Stimulated activated CD8-positive, alpha-beta memory T cell treated with anti-CD3 and anti-CD28 coated beads, Interleukin-12 subunit alpha, Interleukin-12 subunit beta, amount 100 ng/mL, for 1 hour (primary cell): ENCODE measurements around the gene GAB2.
"Not testable (repeated sequence)": the region's sequence is repeated elsewhere in the genome, so short reads cannot be mapped to it uniquely, and the experiment has no call there.

ENCODE experiments used
- DNase-seq: peaks from one replicate; pipeline ENCODE4 v3.0.0-alpha.2; 2020; ENCODE audit warnings: low read depth

GAB2 gene

DNA sequence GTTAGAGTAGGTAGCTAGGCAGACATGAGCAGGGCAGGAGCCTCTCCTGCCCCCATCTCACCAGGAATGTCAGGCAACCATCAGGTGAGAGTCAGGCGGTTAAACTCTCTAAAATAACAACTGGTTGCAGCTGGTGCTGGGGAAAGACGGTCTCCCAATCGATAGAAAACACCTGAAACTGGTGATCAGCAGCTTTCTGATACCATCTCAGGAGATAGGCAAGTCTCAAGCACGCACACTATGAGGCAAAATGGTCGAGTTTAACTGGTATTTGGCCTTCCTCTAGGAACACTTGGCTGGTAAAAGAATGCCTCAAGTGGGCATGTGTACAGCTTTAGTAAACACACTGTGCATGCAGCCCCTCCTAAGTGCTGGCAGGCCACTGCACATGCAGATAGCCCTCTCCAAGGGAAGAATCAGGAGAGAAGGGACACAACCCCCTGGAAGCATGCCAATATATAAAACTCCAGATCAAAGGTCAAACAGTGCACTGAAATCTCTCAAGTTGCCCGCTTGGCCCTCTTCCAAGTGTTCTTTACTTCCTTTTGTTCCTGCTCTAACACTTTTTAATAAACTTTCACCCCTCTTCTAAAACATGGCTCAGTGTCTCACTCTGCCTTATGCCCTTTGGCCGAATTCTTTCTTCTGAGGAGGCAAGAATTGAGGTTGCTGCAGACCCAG is 140.2 kb downstream of the GAB2 start:
- DNase-seq: no peak

DNA sequence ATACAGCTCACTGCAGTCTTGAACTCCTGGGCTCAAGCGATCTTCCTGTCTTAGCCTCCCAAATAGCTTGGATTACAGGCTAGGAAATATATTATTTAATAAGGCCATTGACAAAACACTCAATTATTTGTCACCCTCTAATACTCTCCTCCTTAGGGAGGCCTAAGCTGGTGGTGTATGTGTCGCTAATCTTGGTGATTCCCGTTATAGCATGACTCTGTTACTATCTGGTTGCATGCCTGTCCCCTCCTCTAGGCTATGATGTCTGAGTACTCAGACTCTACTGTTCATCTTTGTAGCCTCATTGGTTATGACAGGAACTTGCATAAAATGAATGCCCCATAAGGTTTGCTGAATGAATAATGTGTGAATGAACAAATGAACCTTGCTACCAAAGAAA is 141.3 kb downstream of the GAB2 start:
- no peak for DNase-seq

DNA sequence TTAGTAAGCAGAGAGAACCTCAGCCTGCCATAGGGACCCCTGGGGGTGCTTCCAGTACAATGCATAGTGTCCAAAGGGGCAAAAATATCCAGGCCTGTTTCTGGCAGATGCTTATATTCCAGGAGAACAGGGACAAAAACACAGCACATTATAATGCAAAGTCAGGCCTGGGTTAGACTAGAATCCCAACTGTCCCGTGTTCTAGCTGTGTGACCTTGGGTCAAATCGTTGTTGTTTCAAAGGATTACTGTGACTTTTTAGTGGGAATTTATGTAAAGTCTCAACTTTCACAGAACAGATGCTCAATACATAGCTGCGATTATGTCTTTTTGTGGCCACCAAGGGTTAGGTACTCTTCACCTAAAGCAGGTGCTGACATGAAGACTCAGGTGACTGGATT is 142.9 kb downstream of the GAB2 start:
- no peak for DNase-seq

DNA sequence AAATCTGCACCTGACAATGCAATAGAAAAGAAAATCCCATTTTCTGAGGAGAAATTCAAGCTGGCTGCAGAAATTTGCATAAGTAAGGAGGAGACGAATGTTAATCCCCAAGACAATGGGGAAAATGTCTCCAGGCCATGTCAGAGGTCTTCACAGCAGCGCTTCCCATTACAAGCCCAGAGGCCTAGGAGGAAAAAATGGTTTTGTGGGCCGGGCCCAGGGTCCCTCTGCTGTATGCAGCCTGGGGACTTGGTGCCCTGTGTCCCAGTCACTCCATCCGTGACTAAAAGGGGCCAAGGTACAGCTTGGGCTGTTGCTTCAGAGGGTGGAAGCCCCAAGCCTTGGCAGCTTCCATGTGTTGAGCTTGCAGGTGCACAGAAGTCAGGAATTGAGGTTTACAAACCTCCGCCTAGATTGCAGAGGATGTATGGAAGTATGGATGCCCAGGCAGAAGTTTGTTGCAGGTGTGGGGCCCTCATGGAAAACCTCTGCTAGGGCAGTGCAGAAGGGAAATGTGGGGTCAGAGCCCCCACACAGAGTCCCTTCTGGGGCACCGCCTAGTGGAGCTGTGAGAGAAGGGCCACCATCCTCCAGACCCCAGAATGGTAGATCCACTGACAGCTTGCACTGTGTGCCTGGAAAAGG is 144.9 kb downstream of the GAB2 start:
- DNase-seq: not testable (repeated sequence)

DNA sequence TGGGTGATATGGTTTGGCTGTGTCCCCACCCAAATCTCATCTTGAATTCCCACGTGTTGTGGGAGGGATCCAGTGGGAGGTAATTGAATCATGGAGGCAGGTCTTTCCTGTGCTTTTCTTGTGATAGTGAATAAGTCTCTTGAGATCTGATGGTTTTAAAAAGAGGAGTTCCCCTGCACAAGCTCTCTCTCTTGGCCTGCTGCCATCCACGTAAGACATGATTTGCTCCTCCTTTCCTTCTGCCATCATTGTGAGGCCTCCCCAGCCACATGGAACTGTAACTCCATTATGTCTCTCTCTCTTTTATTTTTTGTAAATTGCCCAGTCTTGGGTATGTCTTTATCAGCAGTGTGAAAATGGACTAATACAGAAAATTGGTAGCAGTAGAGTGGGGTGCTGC is 145.8 kb downstream of the GAB2 start:
- DNase-seq: not testable (repeated sequence)

DNA sequence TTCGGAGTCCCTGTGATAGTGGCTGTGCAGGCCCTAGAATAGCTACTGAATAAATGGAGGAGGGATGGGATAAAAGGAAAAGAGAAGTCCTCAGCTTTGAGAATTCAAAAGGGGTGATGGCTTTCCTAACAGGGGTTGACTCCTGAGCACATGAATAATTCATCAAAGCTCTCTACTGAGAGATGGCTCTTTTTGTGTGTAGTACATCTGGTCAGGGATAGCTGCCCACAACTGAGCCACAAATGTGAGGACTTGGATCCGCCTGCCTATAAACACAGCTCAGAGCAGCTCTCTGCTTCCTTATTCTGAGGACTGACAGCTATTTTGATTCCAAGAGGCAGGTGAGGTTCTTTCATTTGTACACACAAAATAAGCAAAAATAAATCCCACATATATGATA is 146.6 kb downstream of the GAB2 start:
- DNase-seq: no peak

DNA sequence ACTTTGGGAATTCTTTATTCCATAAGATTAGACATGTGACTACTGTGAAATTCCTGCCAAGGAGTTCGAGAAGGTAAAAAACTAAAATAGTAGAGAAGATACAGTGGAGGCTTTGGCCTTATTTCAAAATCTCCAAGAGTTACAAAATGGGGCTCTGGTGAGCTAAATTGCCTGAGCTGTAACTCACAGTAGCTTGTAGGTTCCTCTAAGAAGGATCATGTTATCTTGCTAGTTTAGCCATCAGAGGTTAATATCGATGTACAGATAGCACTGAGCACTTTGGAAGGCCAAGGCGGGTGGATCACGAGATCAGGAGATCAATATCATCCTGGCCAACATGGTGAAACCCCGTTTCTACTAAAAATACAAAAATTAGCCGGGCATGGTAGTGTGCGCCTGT is 147.8 kb downstream of the GAB2 start:
- no peak for DNase-seq

DNA sequence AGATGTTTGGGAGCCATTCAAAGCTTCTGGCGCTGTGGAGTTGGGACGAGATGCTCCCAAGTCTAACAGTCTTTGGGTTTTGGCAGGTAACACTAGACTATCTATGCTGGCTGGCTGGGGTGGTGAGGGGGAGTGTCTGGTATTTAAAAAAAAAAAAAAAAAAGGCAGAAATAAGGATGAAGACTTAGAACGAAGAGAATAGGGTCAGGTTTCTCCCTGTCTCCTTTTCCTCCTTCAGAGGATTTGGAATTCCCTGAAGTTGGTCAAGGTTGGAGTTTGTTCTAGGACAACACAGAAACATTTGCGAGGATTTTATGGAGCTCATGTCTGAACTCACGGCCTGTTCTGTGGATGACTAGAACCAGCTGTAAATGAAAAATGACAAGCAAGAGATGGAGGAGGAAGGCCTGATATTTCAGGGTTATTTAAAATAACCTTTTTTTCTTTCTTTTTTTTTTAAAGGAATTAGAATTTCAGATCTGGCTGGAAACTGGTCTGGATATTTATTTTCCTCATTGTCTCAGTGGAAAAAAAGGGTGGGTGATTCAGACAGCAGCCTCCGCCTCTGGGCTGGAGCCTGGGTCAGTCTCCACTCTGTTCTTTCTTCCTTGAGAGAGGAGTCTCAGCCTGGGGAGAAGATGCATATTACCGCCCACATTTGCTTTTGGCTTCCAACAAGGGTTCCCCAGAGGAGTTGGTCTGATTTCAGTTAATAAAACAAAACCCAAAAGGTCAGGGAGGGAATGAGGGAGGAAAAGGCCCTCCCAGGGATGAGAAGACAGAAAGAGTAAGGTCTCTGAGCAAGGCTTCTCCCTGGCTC is 148.8 kb downstream of the GAB2 start:
- no peak for DNase-seq

DNA sequence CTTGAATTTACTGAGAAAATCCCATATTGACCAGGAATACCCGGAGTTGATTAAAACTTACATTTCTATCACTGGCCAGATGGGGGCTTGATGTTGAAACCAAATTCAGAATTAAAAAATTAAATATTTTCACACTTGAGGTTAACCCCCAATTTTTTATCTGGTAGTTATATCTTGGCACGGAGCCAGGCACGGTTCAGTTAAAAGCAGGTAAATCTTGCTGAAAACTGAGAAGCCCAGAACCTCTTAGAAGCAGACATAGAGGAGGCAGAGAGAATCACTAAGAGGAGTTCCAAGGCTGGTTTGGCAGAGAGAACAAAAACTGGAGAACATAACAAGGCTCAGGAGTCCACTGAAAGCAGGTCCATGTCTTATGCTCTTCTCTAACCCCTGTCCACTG is 151.2 kb downstream of the GAB2 start:
- DNase-seq: no peak

DNA sequence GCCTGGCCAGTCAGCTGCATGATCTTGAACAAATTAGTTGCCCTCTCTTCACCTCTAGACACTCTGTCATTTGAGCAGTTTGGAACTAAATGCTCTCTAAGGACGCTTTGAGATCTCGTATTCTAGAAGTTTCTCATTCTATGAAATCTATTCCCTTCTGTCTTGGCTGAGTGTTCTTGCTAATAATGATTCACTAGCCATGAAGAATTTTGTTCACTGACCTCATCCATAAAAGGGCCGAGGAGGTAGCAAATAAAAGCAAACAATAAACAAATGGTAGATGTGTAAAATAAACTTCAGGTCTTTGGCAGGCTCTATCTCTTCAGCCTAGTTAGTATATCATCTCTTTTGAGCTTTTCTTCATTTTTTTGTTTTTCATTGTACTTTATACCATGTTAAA is 152.3 kb downstream of the GAB2 start:
- DNase-seq: no peak

DNA sequence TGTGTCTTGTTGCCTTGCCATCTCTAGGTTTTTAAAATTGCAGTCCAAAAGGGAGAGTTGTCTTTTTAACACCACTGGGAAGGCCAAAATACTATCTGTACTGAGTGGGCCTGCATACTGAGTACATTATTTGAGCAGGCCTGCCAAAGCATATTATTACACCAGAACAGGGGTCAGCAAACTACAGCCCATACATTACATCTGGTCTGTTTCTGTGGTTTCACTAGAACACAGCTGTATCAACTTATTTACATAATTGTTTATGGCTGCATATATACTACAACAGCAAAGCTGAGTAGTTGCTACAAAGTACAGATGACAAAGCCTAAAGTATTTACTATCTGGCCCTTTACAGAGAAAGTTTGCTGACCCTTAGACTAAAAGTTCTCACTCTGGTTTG is 154.9 kb downstream of the GAB2 start:
- DNase-seq: no peak

DNA sequence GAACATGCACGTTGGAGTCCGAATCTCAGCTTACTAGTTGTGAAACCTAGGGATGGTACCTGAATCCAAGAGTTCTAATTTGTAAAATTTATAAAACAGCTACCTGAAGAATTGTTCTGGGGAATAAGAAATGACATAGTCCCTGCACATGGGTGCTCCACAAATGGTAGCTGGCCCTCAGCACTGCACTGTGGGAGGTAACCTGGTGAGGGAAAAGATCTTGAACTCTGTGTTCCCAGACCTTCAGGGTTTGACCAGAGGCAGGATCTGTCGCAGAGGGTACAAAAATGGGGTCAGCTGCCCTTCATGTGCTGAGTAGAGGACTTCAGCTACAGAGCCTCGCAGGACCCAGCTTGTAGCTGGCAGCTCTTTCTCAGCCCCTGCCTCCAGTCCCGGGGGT is 155.4 kb downstream of the GAB2 start:
- DNase-seq: no peak

DNA sequence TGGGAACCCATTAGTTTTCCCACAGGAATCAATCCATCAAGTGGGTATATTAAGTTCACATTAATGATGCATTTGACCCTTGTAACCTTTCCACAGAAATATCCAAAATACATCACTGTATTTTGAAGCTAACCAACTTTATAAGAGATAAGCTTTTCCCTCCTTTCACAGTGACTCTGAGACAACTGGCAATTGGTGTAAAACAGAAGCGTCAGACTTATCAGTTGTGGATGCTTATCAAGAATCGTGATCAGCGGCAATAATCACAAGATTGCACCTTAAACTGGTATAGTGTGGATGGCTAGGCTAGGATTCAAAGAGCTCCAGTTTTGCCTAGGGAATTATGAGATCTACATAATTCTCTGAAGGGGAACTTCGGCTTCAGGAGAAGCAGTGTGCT is 155.8 kb downstream of the GAB2 start:
- DNase-seq: no peak

DNA sequence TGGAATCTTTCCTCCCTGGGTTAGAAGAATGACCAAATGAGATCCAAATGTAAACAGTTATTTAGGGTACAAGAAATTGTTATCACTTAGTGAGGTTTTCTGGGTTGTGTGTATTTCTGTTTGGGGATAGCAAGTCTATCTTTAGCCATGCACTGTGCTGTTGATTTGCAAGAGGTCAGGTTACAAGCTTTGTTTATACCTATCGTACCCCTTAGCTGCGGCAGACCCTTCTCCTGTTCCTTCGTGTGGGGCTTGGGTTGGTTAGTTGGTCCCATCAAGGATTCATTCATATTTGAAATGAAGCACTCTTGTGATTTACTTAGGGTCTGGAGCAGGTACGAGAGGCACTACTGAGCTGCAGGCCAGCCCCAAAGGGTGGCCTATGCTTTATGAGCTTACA is 156.3 kb downstream of the GAB2 start:
- DNase-seq: no peak

DNA sequence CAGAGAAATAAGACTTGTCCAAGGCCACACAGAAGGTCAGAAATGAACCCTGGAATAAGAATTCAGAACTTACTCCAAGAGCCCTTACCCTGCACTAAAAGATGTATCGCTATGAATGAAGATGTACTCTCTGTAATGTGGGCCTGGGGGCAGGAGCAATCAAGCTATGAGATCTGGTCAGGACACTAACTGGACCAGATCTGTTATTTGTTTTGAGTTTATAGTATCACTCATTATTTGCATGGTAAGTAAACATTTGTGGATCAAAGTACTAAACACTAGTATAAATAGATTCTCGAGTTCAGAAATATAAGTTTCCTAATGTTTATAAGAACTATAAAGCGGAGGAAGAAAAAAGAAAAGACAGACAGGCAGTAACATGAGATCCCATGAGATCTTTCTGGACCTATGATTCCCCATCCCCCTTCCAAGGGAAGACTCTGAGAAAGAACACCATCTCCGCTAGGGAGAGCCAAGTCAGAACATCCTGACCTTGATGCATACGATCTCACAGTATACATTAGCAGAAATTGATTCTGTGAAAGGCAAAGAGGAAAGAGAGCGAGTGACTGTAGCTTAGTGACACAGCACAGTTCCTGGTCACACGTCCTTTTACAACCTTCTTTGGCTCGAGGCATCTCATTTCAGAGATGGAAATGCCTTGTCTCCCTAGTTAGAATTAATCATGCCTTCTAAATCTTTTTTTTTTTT is 157.7 kb downstream of the GAB2 start:
- DNase-seq: no peak

DNA sequence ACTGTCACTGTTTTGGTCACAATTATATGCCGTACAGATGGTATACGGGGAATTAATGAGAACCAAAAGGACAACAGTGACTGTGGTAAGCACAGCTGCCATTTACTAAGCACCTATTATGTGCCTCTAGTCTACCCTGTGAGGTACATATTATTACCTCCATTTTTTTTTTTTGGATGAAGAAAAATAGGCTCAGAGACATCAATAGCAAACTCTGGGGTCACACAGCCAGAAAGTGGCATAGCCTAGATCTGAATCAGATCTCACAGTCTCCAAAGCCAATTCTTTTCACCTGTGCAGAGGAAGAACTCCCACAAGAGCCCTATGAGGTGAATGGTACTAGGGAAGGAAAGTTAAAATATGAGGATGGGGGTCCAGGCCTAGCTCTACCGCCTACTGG is 160.0 kb downstream of the GAB2 start:
- no peak for DNase-seq

DNA sequence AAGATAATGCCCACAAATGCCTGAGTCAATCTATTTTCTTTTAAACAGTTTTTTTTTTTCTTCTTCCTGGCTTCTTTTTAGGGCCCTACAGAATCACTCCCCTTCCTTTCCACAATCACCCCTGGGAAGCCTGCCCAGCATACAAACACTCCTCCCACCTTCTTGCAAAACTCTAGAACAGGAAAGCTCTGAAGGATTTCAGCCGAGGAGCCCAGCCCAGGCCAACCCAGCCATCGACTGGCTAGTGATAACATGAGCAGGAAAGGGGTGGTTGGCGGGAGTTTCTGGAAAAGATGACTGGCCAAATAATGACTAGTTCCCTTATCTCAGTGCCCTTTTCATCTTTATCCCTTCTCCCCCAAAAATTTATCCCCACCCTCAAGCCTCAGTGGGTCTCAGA is 160.7 kb downstream of the GAB2 start:
- DNase-seq: no peak

DNA sequence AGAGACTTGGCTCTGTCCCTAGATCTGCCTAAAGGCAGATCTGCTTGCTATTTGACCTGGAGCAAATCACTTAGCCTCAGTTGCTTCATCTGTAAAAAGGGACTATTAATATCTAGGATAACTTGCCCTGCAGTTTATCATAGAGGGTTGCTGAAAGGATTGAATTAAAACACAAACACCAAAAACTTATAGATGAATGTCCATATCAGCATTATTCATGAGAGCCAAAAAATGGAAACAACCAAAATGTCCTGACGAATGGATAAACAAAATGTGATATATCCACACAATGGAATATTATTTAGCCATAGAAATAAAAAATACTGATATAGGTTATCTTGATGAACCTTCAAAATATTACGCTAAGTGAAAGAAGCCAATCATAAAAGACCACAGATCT is 161.7 kb downstream of the GAB2 start:
- DNase-seq: no peak

DNA sequence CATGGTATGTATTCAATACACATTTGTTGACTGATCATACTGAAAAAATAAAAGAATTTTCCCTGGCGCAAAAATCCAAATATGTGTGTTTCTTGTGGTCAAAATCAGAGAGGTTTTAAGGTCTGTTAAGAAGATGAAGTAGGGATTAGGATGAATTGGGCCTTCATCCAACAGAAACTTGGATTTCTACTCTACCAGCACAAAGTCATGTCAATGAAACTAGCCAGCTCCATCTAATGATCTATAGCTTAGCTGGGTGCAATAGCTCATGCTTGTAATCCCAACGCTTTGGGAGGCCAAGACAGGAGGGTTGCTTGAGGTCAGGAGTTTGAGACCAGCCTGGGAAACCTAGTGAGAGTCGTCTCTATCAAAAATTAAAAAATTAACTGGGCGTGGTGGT is 163.4 kb downstream of the GAB2 start:
- DNase-seq: no peak

DNA sequence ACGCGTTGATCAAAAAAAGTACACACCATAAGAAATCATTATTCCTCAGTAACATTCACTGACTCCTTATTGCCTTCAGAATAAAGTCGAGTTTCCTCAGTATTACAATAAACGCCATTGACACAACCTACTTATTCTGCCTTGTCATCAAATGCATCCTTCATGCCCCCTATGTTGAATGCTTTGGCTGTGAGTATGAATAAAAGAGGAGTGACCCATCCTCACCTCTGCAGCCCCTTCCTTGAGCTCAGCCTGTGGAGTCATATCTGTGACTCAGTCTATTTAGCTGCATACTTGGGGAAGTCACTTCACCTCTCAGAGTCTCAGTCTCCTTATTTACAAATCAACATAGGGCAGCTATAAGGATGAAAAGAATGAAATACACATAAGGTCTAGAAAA is 163.8 kb downstream of the GAB2 start:
- no peak for DNase-seq

DNA sequence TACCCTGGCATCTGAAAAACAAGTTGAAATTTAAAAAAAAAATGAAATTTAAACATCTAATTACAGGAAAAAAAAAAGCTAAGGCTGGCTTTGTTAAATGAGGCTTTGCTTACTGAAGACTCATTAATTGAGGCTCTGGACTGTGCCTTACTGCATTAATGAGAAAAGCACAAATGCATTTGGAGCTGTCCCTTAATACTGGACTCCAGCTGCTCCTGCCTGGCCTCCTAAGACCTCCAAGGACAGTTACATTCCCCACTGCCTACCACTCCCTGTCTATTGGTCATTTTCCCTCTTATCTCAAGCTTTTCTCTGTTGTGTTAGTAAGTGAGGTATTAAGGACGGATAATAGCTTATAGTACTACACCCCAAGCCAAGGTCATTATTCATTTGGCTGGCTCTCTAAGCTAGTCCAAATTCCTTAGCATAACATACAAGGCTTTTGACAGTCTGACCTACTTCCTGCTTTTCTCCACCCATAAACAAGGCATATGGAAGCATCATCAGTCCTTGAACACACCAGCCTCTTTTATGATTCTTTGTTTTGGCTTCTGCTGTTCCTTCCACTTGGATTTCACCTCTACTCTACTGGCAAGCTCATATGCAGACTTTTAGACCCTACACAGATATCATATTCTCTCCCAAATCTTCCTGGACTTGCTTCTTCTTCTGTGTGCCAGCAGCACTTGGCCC is 166.4 kb downstream of the GAB2 start:
- DNase-seq: no peak

DNA sequence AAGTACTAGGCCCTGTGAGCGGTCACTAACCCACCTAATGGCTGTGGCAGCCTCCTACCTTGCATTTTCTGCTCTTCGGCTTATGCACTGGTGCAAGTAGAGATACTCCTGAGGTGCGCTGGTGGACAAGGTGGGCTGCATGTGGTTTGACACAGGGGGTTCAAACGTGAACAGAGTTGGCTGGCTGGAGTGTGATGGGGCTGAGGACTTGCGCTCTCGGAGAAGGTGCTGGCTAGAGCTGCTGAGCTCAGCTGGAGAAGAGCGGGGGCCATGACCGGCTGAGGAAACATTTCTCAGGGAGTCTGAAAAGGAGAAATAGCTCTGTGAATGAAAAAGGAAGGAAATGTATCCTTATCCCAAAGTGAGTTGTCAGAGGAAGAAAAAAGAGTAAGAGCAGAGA is 167.5 kb downstream of the GAB2 start:
- DNase-seq: no peak
